GM12864 (cell line): ENCODE results near the gene TMEM207.

Experiments
- DNase-seq: peaks from one replicate; pipeline ENCODE4 v3.0.0-alpha.2; 2011; ENCODE audit warnings: low read depth
- H3K4me3 ChIP-seq: 2 replicates; pipeline ENCODE4 v1.5.1; 2011; ENCODE audit warnings: mild to moderate bottlenecking, low read depth, low read length, control low read depth
- TF ChIP-seq, protein P1 (sequence below): IDR thresholded peaks from 2 replicates; pipeline ENCODE4 v1.5.1; 2011; ENCODE audit warnings: low read depth, mild to moderate bottlenecking, moderate library complexity, low read length, control low read depth, inconsistent platforms; ENCODE audit errors: missing control alignments

TMEM207 gene

GRCh38 chr3:190449801-190450200, at the start of gene TMEM207:
Gene TMEM207, minus strand, starts transcription at chr3:190449901. Its CDS starts 92 bp downstream, at chr3:190449809.
- H3K4me3 ChIP-seq, result no peak within 1 kb of the TSS
- TF ChIP-seq, protein P1, sequence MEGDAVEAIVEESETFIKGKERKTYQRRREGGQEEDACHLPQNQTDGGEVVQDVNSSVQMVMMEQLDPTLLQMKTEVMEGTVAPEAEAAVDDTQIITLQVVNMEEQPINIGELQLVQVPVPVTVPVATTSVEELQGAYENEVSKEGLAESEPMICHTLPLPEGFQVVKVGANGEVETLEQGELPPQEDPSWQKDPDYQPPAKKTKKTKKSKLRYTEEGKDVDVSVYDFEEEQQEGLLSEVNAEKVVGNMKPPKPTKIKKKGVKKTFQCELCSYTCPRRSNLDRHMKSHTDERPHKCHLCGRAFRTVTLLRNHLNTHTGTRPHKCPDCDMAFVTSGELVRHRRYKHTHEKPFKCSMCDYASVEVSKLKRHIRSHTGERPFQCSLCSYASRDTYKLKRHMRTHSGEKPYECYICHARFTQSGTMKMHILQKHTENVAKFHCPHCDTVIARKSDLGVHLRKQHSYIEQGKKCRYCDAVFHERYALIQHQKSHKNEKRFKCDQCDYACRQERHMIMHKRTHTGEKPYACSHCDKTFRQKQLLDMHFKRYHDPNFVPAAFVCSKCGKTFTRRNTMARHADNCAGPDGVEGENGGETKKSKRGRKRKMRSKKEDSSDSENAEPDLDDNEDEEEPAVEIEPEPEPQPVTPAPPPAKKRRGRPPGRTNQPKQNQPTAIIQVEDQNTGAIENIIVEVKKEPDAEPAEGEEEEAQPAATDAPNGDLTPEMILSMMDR, result no peak
- DNase-seq, result no peak

GRCh38 chr3:190499122-190499521, 49.4 kb upstream of the TMEM207 start:
- H3K4me3 ChIP-seq, result no peak overlapping the region
- TF ChIP-seq, protein P1, result no peak
- no peak for DNase-seq

DNA sequence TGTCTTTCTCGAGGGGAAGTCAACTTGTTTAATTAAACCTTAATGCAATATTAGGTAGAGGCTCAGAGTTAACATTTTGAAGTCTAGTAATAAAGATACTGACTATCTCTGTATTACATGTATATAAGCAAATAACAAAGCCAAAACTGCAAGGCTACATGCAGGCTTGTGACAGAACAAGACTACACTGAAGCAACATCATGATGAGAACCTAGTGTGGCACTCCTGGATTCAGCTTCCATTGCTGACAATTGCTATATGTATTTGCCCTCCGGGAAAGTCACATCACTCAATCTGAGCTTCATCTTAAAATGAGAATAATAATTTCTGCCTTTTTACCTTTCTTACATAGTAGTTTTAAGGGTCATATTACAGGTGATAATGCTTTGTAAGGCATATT, 48.6 kb upstream of the TMEM207 start:
- TF ChIP-seq, protein P1, result no peak
- H3K4me3 ChIP-seq, result no peak overlapping the region
- DNase-seq, result no peak

DNA sequence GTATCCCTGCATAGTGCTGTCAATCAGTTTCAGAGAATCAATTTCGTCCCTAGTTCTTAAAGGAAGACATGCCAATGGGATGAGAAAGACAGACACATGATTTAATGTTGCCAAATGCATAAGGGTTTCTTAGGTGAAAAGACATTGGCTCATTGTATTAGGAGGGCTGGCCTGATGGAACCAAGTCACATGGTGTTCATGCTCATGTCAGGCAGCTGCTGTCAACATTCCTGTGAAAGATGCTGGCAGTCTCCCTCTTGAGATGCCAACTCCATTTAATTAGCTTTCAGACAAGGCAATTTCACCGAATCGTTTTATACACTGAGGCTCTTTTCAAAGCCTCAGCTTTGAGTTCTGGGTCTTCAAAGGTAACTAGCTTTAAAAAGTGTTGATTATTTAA, 48.1 kb upstream of the TMEM207 start:
- no peak for DNase-seq
- no peak overlapping the region for H3K4me3 ChIP-seq
- TF ChIP-seq, protein P1, result no peak

DNA sequence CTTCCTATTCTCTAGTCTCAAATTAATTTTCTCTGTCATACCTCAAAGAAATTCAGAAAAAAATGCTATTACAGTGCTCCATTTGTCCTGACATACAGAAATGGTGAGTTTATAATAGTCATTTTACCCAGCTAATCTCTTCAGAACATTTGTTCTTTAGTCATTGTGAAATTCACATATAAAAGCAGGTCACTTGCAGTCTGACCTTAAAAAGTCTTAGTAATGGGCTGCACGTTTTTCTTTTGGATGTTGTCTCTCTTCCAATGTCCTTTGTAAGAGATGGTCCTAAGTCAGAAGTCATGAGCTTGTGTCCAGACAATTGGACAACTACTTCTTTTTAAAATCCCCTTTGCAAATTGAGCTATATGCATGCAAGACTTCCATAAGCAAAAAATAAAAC, 47.2 kb upstream of the TMEM207 start:
- TF ChIP-seq, protein P1, result no peak
- no peak for DNase-seq
- H3K4me3 ChIP-seq, result no peak overlapping the region

DNA sequence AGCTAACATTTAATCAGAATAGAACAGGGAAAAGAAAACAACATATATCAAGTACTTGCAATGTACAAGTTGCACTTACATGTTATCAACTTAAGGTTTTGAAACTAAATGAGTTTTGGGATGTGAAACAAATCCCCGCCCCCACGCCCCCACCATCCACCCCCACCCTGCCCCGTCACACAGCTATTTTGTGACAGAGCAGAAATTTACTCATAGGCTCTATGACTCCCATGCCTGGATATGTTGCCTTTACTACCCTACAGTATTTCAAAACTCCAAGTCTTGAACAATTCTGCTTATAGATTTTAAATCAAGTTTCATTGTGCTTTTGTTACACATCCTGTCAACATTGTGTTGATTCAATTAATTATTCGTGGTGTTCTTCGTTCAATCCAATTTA, 46.1 kb upstream of the TMEM207 start:
- TF ChIP-seq, protein P1, result no peak
- no peak overlapping the region for H3K4me3 ChIP-seq
- DNase-seq, result no peak

GRCh38 chr3:190495354-190495753, 45.7 kb upstream of the TMEM207 start:
- TF ChIP-seq, protein P1, result no peak
- H3K4me3 ChIP-seq, result no peak overlapping the region

More at GRCh38 chr3:190495354-190495753, 45.7 kb upstream of the TMEM207 start:
- no peak for DNase-seq
